Hepatocyte (in vitro differentiated cells): ENCODE data around the gene BRIX1. TPM values are rescaled to one million over a fixed set of nuclear protein-coding genes. Genes with fewer than 3 reads are reported as not detected.
A peak's percentile ranks its signal among the peaks of the same experiment; 100 is the strongest.

ENCODE experiments used
- DNase-seq: peaks from one replicate; pipeline ENCODE4 v3.0.0-alpha.2; 2016; ENCODE audit warnings: low spot score
- H2AFZ ChIP-seq: fragments of 200-600 bp; sonication (generic); 2 replicates; pipeline ENCODE4 v1.6.0; 2016; ENCODE audit warnings: antibody characterized with exemption, mild to moderate bottlenecking
- H3K27ac ChIP-seq: fragments of 200-600 bp; sonication (generic); 2 replicates; pipeline ENCODE4 v1.5.1; 2016; ENCODE audit warnings: mild to moderate bottlenecking
- H3K27me3 ChIP-seq: fragments of 200-600 bp; sonication (generic); 2 replicates; pipeline ENCODE4 v1.6.1; 2016
- H3K36me3 ChIP-seq: fragments of 200-600 bp; sonication (generic); replicated peaks from 2 replicates; pipeline ENCODE4 v1.5.1; 2016; ENCODE audit warnings: low read depth; ENCODE audit not compliant: insufficient read depth
- H3K4me1 ChIP-seq: fragments of 200-600 bp; sonication (generic); 2 replicates; pipeline ENCODE4 v1.5.1; 2016; ENCODE audit warnings: mild to moderate bottlenecking, moderate library complexity; ENCODE audit not compliant: insufficient read depth
- H3K4me2 ChIP-seq: fragments of 200-600 bp; sonication (generic); 2 replicates; pipeline ENCODE4 v1.6.0; 2016
- H3K4me3 ChIP-seq: fragments of 200-600 bp; sonication (generic); 2 replicates; pipeline ENCODE4 v1.5.1; 2016; ENCODE audit warnings: mild to moderate bottlenecking
- H3K79me2 ChIP-seq: fragments of 200-600 bp; sonication (generic); 2 replicates; pipeline ENCODE4 v1.6.0; 2017; ENCODE audit warnings: mild to moderate bottlenecking
- H3K9me2 ChIP-seq: fragments of 200-600 bp; sonication (generic); replicated peaks from 2 replicates; pipeline ENCODE4 v1.6.0; 2017; ENCODE audit warnings: mild to moderate bottlenecking; ENCODE audit not compliant: insufficient read depth
- H3K9me3 ChIP-seq: fragments of 200-600 bp; sonication (generic); 2 replicates; pipeline ENCODE4 v1.5.1; 2016; ENCODE audit warnings: low read depth, mild to moderate bottlenecking
- H4K20me1 ChIP-seq: fragments of 200-600 bp; sonication (generic); 2 replicates; pipeline ENCODE4 v1.6.0; 2016; ENCODE audit warnings: mild to moderate bottlenecking; ENCODE audit not compliant: insufficient read depth, poor library complexity, severe bottlenecking
- CTCF ChIP-seq: fragments of 200-600 bp; sonication (generic); IDR thresholded peaks from 2 replicates; pipeline ENCODE4 v1.5.1; 2016; ENCODE audit warnings: antibody characterized with exemption, mild to moderate bottlenecking; ENCODE audit not compliant: poor library complexity
- EZH2 ChIP-seq: fragments of 200-600 bp; sonication (generic); IDR thresholded peaks from 2 replicates; pipeline ENCODE4 v1.6.1; 2016; ENCODE audit warnings: antibody characterized with exemption, mild to moderate bottlenecking, borderline replicate concordance
- EZH2phosphoT487 ChIP-seq: fragments of 200-600 bp; sonication (generic); IDR thresholded peaks from one replicate; pipeline ENCODE4 v1.6.1; 2018; ENCODE audit warnings: antibody characterized with exemption, mild to moderate bottlenecking, low read depth, moderate library complexity; ENCODE audit not compliant: unreplicated experiment, severe bottlenecking
- WGBS: methylation state at CpG from one replicate; pipeline ENCODE4 v1.1.6; 2016; ENCODE audit warnings: low lambda C conversion rate; ENCODE audit errors: missing lambda C conversion rate; 5-methylcytosine and 5-hydroxymethylcytosine counted together
- polyA plus RNA-seq: library from polyadenylated mRNA; unstranded; fragments of >200 nt; fragmentation: Nextera tagmentation; extraction: Ambion mirVana; gene quantifications from 2 replicates; pipeline ENCODE4 v1.2.1, GENCODE V29; 2016
- total RNA-seq: library from RNA; depleted of rRNA; stranded (reverse); fragments of >200 nt; gene quantifications from 2 replicates; pipeline ENCODE4 v1.2.3, GENCODE V29; 2014

The BRIX1 gene
- total and polyA plus RNA-seq, 2 experiments from 2014 or later = 28.6 to 28.7 TPM

- H2AFZ ChIP-seq = no peak overlapping the region
- no peaks in the 10 kb centered on the region for H3K9me3 ChIP-seq
- WGBS = 49% methylated on average over 5 of the region's 5 CpGs
- H3K27ac ChIP-seq = no peak overlapping the region
- peak; percentile 54 for DNase-seq
- H3K9me2 ChIP-seq = no peaks in the 10 kb centered on the region
- H4K20me1 ChIP-seq = no peaks in the 10 kb centered on the region
- H3K27me3 ChIP-seq = no peaks in the 10 kb centered on the region
- H3K4me2 ChIP-seq = no peak overlapping the region
- TF ChIP-seq EZH2 (no peak), CTCF (peak; percentile 67), EZH2phosphoT487 (no peak)
- no peak overlapping the region for H3K4me3 ChIP-seq
- H3K79me2 ChIP-seq = no peaks in the 10 kb centered on the region
- no peaks in the 10 kb centered on the region for H3K36me3 ChIP-seq
- H3K4me1 ChIP-seq = no peaks in the 10 kb centered on the region
Observed at GRCh38 chr5:34957857-34958690, 42.6 kb downstream of the BRIX1 start.

- Histone ChIP-seq H3K4me1 (no peaks in the 10 kb centered on the region), H2AFZ (no peak overlapping the region), H3K9me3 (no peaks in the 10 kb centered on the region), H3K4me3 (no peak overlapping the region), H3K27me3 (no peaks in the 10 kb centered on the region), H3K79me2 (no peaks in the 10 kb centered on the region), H3K9me2 (no peaks in the 10 kb centered on the region), H3K4me2 (no peak overlapping the region), H3K36me3 (no peaks in the 10 kb centered on the region), H3K27ac (no peak overlapping the region), H4K20me1 (no peaks in the 10 kb centered on the region)
- 100% methylated on average over 1 of the region's 1 CpG for WGBS
- DNase-seq = peak; percentile 40
- TF ChIP-seq EZH2phosphoT487 (no peak), EZH2 (no peak), CTCF (no peak)
Observed at GRCh38 chr5:34959323-34959722, 43.8 kb downstream of the BRIX1 start.

- H3K27ac ChIP-seq = no peak overlapping the region
- no peaks in the 10 kb centered on the region for H3K79me2 ChIP-seq
- no peak overlapping the region for H3K4me2 ChIP-seq
- H2AFZ ChIP-seq = no peak overlapping the region
- no peak overlapping the region for H3K4me3 ChIP-seq
- no peaks in the 10 kb centered on the region for H3K9me2 ChIP-seq
- H3K27me3 ChIP-seq = no peaks in the 10 kb centered on the region
- H3K9me3 ChIP-seq = peaks cover 7% of the 10 kb centered on the region
- 96% methylated on average over 4 of the region's 4 CpGs for WGBS
- DNase-seq = no peak
- H3K36me3 ChIP-seq = no peaks in the 10 kb centered on the region
- TF ChIP-seq CTCF (no peak), EZH2phosphoT487 (no peak), EZH2 (no peak)
- H3K4me1 ChIP-seq = no peaks in the 10 kb centered on the region
- no peaks in the 10 kb centered on the region for H4K20me1 ChIP-seq
Observed at GRCh38 chr5:34967540-34967939, 52.0 kb downstream of the BRIX1 start.
